ENCODE results near the gene FUOM. TPM values are rescaled to one million over a fixed set of nuclear protein-coding genes. Genes with fewer than 3 reads are reported as not detected.

The FUOM gene
- total RNA-seq, 6 donors from 2014 or later = 15.4 to 37.5 (median 26.0) TPM

DNA sequence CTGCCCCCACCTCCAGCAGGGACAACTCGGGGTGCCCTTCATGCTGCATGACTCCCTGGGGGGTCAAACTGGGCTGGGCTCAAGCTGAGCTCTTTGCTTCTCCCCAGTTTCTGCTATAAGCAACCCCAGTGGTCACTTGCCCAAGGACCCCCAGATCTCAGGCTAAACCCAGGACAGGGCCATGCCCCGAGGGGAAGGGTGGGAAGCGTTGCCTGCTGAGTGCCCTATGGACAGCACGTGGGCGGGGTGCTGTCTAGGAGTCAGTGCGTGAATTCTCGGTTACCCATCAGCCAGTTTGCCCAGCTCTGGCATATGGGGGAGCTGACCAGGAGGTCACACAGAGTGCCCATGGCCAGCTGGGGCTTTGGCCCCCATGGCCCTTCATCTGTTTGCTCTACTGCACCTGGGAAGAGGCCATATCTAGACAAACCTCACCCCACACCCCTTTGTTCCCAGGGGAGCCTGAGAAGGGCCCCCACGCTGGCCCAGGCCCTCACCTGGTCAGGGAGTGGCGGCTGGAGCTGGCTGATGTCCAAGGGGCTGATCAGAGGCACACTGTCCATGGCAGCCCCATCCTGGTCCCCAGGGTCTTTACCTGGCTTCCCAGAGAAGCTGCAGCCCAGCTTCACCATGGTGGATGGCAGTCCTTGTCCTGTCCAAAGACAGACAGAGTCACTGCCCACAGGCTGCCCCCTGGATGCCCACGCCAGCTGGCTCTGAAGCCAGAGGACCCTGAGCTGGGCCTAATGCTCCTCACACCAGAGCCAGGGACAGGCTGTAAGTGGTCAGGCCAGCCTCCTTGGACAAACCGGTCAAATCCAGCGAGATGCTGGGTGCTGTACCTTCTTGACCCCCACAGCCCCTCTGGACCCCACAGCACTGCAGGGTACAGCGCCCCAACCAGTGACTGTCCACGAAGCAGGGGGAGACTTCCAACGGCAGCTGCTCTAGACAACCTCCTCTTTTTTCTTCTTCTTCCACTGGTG, 29.2 kb downstream of the FUOM start:
- 76 to 84% methylated on average over 9 to 15 of the region's 15 CpGs for WGBS, 2 donors
- no peak for TF ChIP-seq EP300 (IDR thresholded peaks at IDR 0.05)
- TF ChIP-seq, protein P1, sequence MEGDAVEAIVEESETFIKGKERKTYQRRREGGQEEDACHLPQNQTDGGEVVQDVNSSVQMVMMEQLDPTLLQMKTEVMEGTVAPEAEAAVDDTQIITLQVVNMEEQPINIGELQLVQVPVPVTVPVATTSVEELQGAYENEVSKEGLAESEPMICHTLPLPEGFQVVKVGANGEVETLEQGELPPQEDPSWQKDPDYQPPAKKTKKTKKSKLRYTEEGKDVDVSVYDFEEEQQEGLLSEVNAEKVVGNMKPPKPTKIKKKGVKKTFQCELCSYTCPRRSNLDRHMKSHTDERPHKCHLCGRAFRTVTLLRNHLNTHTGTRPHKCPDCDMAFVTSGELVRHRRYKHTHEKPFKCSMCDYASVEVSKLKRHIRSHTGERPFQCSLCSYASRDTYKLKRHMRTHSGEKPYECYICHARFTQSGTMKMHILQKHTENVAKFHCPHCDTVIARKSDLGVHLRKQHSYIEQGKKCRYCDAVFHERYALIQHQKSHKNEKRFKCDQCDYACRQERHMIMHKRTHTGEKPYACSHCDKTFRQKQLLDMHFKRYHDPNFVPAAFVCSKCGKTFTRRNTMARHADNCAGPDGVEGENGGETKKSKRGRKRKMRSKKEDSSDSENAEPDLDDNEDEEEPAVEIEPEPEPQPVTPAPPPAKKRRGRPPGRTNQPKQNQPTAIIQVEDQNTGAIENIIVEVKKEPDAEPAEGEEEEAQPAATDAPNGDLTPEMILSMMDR (IDR thresholded peaks at IDR 0.05) = no peak
- TF ChIP-seq POLR2A (IDR thresholded peaks at IDR 0.05) = no peak
- TF ChIP-seq POLR2AphosphoS5 (IDR thresholded peaks at IDR 0.05) = no peak
- H3K36me3 ChIP-seq = no peaks in the 10 kb centered on the region
- H3K9me3 ChIP-seq = no peaks in the 10 kb centered on the region
- H3K4me1 ChIP-seq = peaks cover 19 to 34% (median 24%) of the 10 kb centered on the region in 4 donors
- ATAC-seq (ENCODE audit: low FRiP score in 2 of 2) (no peak), DNase-seq (peak in 1 of 2 donors; percentile 28)
- H3K27me3 ChIP-seq = peaks cover 11 to 54% (median 41%) of the 10 kb centered on the region in 4 donors
- no peak overlapping the region for H3K4me3 ChIP-seq
- H3K27ac ChIP-seq = no peak overlapping the region

- Histone ChIP-seq H3K9me3 (no peaks in the 10 kb centered on the region), H3K27me3 (peaks cover 11 to 53% (median 41%) of the 10 kb centered on the region in 4 donors), H3K4me1 (peaks cover 19 to 34% (median 24%) of the 10 kb centered on the region in 4 donors), H3K36me3 (no peaks in the 10 kb centered on the region), H3K27ac (no peak overlapping the region), H3K4me3 (no peak overlapping the region)
- DNase-seq (no peak), ATAC-seq (ENCODE audit: low FRiP score in 2 of 2) (no peak)
- TF ChIP-seq POLR2AphosphoS5 (IDR thresholded peaks at IDR 0.05) (no peak), EP300 (IDR thresholded peaks at IDR 0.05) (no peak), POLR2A (IDR thresholded peaks at IDR 0.05) (no peak)
- TF ChIP-seq, protein P1 (IDR thresholded peaks at IDR 0.05) = no peak
- WGBS, 2 donors = 37 to 50% methylated on average over 8 to 12 of the region's 12 CpGs
Measured at GRCh38 chr10:133327651-133328357, 30.0 kb downstream of the FUOM start.

GRCh38 chr10:133326745-133327650, 30.8 kb downstream of the FUOM start:
- DNase-seq = peak in 1 of 2 donors; percentile 67
- H3K36me3 ChIP-seq = no peaks in the 10 kb centered on the region
- H3K4me1 ChIP-seq = peaks cover 19 to 34% (median 24%) of the 10 kb centered on the region in 4 donors
- no peaks in the 10 kb centered on the region for H3K9me3 ChIP-seq
- no peak overlapping the region for H3K4me3 ChIP-seq
- H3K27ac ChIP-seq = no peak overlapping the region
- no peak for ATAC-seq (ENCODE audit: low FRiP score in 2 of 2)
- TF ChIP-seq POLR2A (IDR thresholded peaks at IDR 0.05) (no peak), EP300 (IDR thresholded peaks at IDR 0.05) (no peak), POLR2AphosphoS5 (IDR thresholded peaks at IDR 0.05) (no peak)
- TF ChIP-seq, protein P1 (IDR thresholded peaks at IDR 0.05) = no peak
- 22 to 35% methylated on average over 12 to 22 of the region's 28 CpGs for WGBS, 2 donors
- peaks cover 11 to 51% (median 41%) of the 10 kb centered on the region in 4 donors for H3K27me3 ChIP-seq

DNA sequence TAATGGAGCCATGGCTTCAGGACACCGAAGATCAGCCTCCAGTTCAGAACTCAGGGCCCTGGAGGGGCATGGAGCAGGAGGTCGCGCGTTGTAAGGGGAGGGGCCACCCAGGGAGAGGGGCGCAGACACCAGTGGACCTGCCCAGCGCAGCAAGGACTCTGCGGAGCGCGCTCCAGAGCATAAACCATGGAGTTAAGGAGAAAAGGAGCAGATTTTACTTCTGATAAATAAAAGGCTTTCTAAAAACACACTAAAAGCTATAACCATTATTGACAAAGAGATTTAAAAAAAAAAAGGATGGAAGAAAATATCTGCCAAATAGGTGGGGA, 31.6 kb downstream of the FUOM start:
- ATAC-seq (ENCODE audit: low FRiP score in 2 of 2) (no peak), DNase-seq (no peak)
- Histone ChIP-seq H3K4me1 (peaks cover 19 to 34% (median 24%) of the 10 kb centered on the region in 4 donors), H3K36me3 (no peaks in the 10 kb centered on the region), H3K27ac (no peak overlapping the region), H3K9me3 (no peaks in the 10 kb centered on the region), H3K27me3 (peaks cover 11 to 51% (median 41%) of the 10 kb centered on the region in 4 donors), H3K4me3 (peak overlapping the region in 2 of 4 donors; percentile 37 to 42)
- 25 to 36% methylated on average over 9 of the region's 9 CpGs for WGBS, 2 donors
- TF ChIP-seq POLR2A (IDR thresholded peaks at IDR 0.05) (no peak), POLR2AphosphoS5 (IDR thresholded peaks at IDR 0.05) (no peak), EP300 (IDR thresholded peaks at IDR 0.05) (no peak)
- TF ChIP-seq, protein P1 (IDR thresholded peaks at IDR 0.05) = no peak

All from upper lobe of left lung (tissue), 6 donors.